HepG2 (cell line): ENCODE results near the gene CHMP4B. TPM values are rescaled to one million over a fixed set of nuclear protein-coding genes. Genes with fewer than 3 reads are reported as not detected.

Experiments
- CHD2 ChIP-seq: IDR thresholded peaks from 2 replicates; pipeline ENCODE4 v1.6.1; 2011; ENCODE audit warnings: low read depth, low read length, improper control_type of control experiment
- ELF1 ChIP-seq: sonication (generic); formaldehyde crosslinking; IDR thresholded peaks from 2 replicates; pipeline ENCODE4 v1.4.0; 2020; ENCODE audit warnings: missing genetic modification reagents
- ELF3 ChIP-seq: IDR thresholded peaks from 2 replicates; pipeline ENCODE4 v1.6.1; 2016; ENCODE audit warnings: missing genetic modification reagents, missing compliant biosample characterization
- GATAD1 ChIP-seq: IDR thresholded peaks from 2 replicates; pipeline ENCODE4 v1.6.1; 2016; ENCODE audit warnings: missing genetic modification reagents, missing compliant biosample characterization
- HNF4G ChIP-seq, 2 experiments: sonication (generic) in 1 of 2; formaldehyde crosslinking in 1 of 2; IDR thresholded peaks; 2 replicates each; pipeline versions ENCODE4 v1.4.0 to v1.6.1; 2011 to 2020; ENCODE audit warnings: borderline replicate concordance in 2 of 2, low read depth in 2 of 2, mild to moderate bottlenecking in 2 of 2, low read length in 1 of 2, missing genetic modification reagents in 1 of 2, moderate library complexity in 1 of 2
- JUN ChIP-seq: sonication (generic); formaldehyde crosslinking; IDR thresholded peaks from 2 replicates; pipeline ENCODE4 v1.4.0; 2020; ENCODE audit warnings: mild to moderate bottlenecking, missing genetic modification reagents
- KDM5A ChIP-seq: fragments of 200-600 bp; sonication (generic); IDR thresholded peaks from 2 replicates; pipeline ENCODE4 v1.7.0; 2018; ENCODE audit warnings: antibody characterized with exemption, mild to moderate bottlenecking, low read length, borderline replicate concordance
- MBNL3 ChIP-seq: fragments of 250-450 bp; sonication (Bioruptor Pico); conservative IDR thresholded peaks from 2 replicates; pipeline ENCODE4 v1.8.0; 2022; ENCODE audit warnings: mild to moderate bottlenecking, inconsistent platforms
- MED13 ChIP-seq: sonication (generic); formaldehyde crosslinking; IDR thresholded peaks from 2 replicates; pipeline ENCODE4 v1.5.0; 2020; ENCODE audit warnings: missing genetic modification reagents
- NR2F6 ChIP-seq, 2 experiments: IDR thresholded peaks; 2 replicates each; pipeline ENCODE4 v1.6.1; 2016; ENCODE audit warnings: antibody characterized with exemption in 1 of 2, mild to moderate bottlenecking in 1 of 2
- PCBP2 ChIP-seq: fragments of 200-400 bp; formaldehyde crosslinking; optimal IDR thresholded peaks from 2 replicates; pipeline ENCODE3; 2018; ENCODE audit warnings: low read length, low read depth; ENCODE audit not compliant: poor library complexity, severe bottlenecking
- RFX5 ChIP-seq: IDR thresholded peaks from 2 replicates; pipeline ENCODE4 v1.6.1; 2011; ENCODE audit warnings: low read depth, low read length, improper control_type of control experiment
- RXRA ChIP-seq: sonication (generic); formaldehyde crosslinking; IDR thresholded peaks from 2 replicates; pipeline ENCODE4 v1.5.1; 2020; ENCODE audit warnings: missing genetic modification reagents
- SMYD3 ChIP-seq: sonication (generic); formaldehyde crosslinking; IDR thresholded peaks from 2 replicates; pipeline ENCODE4 v1.8.1; 2023; ENCODE audit warnings: mild to moderate bottlenecking, missing genetic modification reagents
- SNAI1 ChIP-seq: sonication (generic); formaldehyde crosslinking; IDR thresholded peaks from 2 replicates; pipeline ENCODE4 v1.5.0; 2020; ENCODE audit warnings: mild to moderate bottlenecking, missing genetic modification reagents, borderline replicate concordance
- SYNCRIP ChIP-seq: fragments of 200-400 bp; formaldehyde crosslinking; IDR thresholded peaks from 2 replicates; pipeline ENCODE4 v1.6.1; 2018; ENCODE audit warnings: mild to moderate bottlenecking, low read depth, low read length; ENCODE audit not compliant: insufficient read depth
- TBP ChIP-seq: sonication (generic); formaldehyde crosslinking; IDR thresholded peaks from 2 replicates; pipeline ENCODE4 v1.5.0; 2020; ENCODE audit warnings: missing genetic modification reagents
- TRAFD1 ChIP-seq: sonication (generic); formaldehyde crosslinking; IDR thresholded peaks from 2 replicates; pipeline ENCODE4 v1.5.1; 2020; ENCODE audit warnings: missing genetic modification reagents, mild to moderate bottlenecking, borderline replicate concordance
- ZBTB20 ChIP-seq: sonication (generic); formaldehyde crosslinking; IDR thresholded peaks from 2 replicates; pipeline ENCODE4 v1.8.1; 2023; ENCODE audit warnings: missing genetic modification reagents, low read depth, mild to moderate bottlenecking, borderline replicate concordance
- ZBTB21 ChIP-seq: sonication (generic); formaldehyde crosslinking; IDR thresholded peaks from 2 replicates; pipeline ENCODE4 v1.4.0; 2020; ENCODE audit warnings: missing genetic modification reagents
- ZNF205 ChIP-seq: IDR thresholded peaks from 2 replicates; pipeline ENCODE4 v1.6.1; 2018; ENCODE audit warnings: missing biosample characterization, missing genetic modification reagents
- ZNF234 ChIP-seq: sonication (generic); formaldehyde crosslinking; conservative IDR thresholded peaks from 2 replicates; pipeline ENCODE4 v1.5.1; 2020; ENCODE audit warnings: mild to moderate bottlenecking, missing genetic modification reagents
- ZNF24 ChIP-seq: fragments of 450-650 bp; IDR thresholded peaks from 2 replicates; pipeline ENCODE4 v1.6.1; 2017; ENCODE audit warnings: antibody characterized with exemption, mild to moderate bottlenecking
- ZNF326 ChIP-seq: sonication (generic); formaldehyde crosslinking; IDR thresholded peaks from 2 replicates; pipeline ENCODE4 v1.4.0; 2020; ENCODE audit warnings: missing genetic modification reagents, borderline replicate concordance
- ZNF354B ChIP-seq: sonication (generic); formaldehyde crosslinking; IDR thresholded peaks from 2 replicates; pipeline ENCODE4 v1.8.0; 2022; ENCODE audit warnings: mild to moderate bottlenecking, missing genetic modification reagents
- ZNF44 ChIP-seq: sonication (generic); formaldehyde crosslinking; IDR thresholded peaks from 2 replicates; pipeline ENCODE4 v1.5.1; 2020; ENCODE audit warnings: mild to moderate bottlenecking, missing genetic modification reagents
- ZNF564 ChIP-seq: sonication (generic); formaldehyde crosslinking; IDR thresholded peaks from 2 replicates; pipeline ENCODE4 v1.8.1; 2023; ENCODE audit warnings: mild to moderate bottlenecking, missing genetic modification reagents
- ZNF605 ChIP-seq: sonication (generic); formaldehyde crosslinking; IDR thresholded peaks from 2 replicates; pipeline ENCODE4 v1.8.0; 2022; ENCODE audit warnings: mild to moderate bottlenecking, missing genetic modification reagents
- ZNF720 ChIP-seq: sonication (generic); formaldehyde crosslinking; IDR thresholded peaks from 2 replicates; pipeline ENCODE4 v1.4.0; 2020; ENCODE audit warnings: missing genetic modification reagents
- polyA plus RNA-seq, 8 experiments: library from polyadenylated mRNA; depleted of rRNA in 3 of 8; stranded (reverse) in 7 of 8; unstranded in 1 of 8; fragments of >200 nt; fragmentation: Illumina TruSeq in 4 of 8; extraction: Trizol in 4 of 8; gene quantifications; 2 replicates each; pipeline versions ENCODE4 v1.2.1 to v1.2.3, GENCODE V29; 2011 to 2016; ENCODE audit warnings: low read depth in 4 of 8, missing spikeins in 1 of 8, mixed read lengths in 1 of 8; ENCODE audit not compliant: insufficient read depth in 1 of 8
- total RNA-seq, 5 experiments: library from RNA; depleted of rRNA; stranded (reverse); fragments of >200 nt; fragmentation: Illumina TruSeq; extraction: Trizol; gene quantifications; 2 replicates each; pipeline ENCODE4 v1.2.3, GENCODE V29; 2016; ENCODE audit warnings: low read depth in 1 of 5
- TF ChIP-seq, protein P1 (sequence below): sonication (generic); formaldehyde crosslinking; IDR thresholded peaks from 2 replicates; pipeline ENCODE4 v1.4.0; 2020; ENCODE audit warnings: mild to moderate bottlenecking, missing genetic modification reagents
- TF ChIP-seq, protein P2 (sequence below): sonication (generic); formaldehyde crosslinking; IDR thresholded peaks from 2 replicates; pipeline ENCODE4 v1.9.0; 2021; ENCODE audit warnings: missing genetic modification reagents, borderline replicate concordance

The CHMP4B gene
- total and polyA plus RNA-seq, 2 of the 13 experiments (the other 11 are each of a cell fraction or from before 2014, with no cell fraction given): 40.1 to 45.6 TPM

- TF ChIP-seq ZNF234 (CRISPR knock-in tag) (no peak), ELF3 (no peak), PCBP2 (no peak), ZNF354B (CRISPR knock-in tag) (peak; percentile 59; the same call in 1 of the 2 replicates), SNAI1 (CRISPR knock-in tag) (peak; percentile 43; the same call in 1 of the 2 replicates), SYNCRIP (no peak), ZBTB20 (CRISPR knock-in tag) (no peak), SMYD3 (CRISPR knock-in tag) (no peak), ZNF720 (CRISPR knock-in tag) (no peak), TBP (CRISPR knock-in tag) (no peak), CHD2 (no peak), RFX5 (no peak), ZNF326 (no peak), ZNF564 (CRISPR knock-in tag) (no peak), ZNF24 (no peak), ZNF205 (CRISPR knock-in tag) (no peak), TRAFD1 (no peak), ZNF605 (no peak; the same call in 1 of the 2 replicates), RXRA (no peak), ZNF44 (CRISPR knock-in tag) (no peak), ELF1 (no peak), NR2F6 (IDR thresholded peaks at IDR 0.05) (no peak), NR2F6 (CRISPR knock-in tag; IDR thresholded peaks at IDR 0.05) (no peak), ZBTB21 (CRISPR knock-in tag) (no peak), KDM5A (no peak), JUN (CRISPR knock-in tag) (no peak), MBNL3 (CRISPR knock-in tag) (no peak), MED13 (CRISPR knock-in tag) (0 out of 2 replicates have a peak, but pooled peaks have one; percentile 7), HNF4G (IDR thresholded peaks at IDR 0.05; ENCODE audit: borderline replicate concordance, low read depth, low read length) (no peak), HNF4G (CRISPR knock-in tag; IDR thresholded peaks at IDR 0.05; ENCODE audit: borderline replicate concordance, low read depth) (no peak), GATAD1 (CRISPR knock-in tag) (no peak)
- TF ChIP-seq, protein P1, sequence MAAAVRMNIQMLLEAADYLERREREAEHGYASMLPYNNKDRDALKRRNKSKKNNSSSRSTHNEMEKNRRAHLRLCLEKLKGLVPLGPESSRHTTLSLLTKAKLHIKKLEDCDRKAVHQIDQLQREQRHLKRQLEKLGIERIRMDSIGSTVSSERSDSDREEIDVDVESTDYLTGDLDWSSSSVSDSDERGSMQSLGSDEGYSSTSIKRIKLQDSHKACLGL: no peak
- TF ChIP-seq, protein P2, sequence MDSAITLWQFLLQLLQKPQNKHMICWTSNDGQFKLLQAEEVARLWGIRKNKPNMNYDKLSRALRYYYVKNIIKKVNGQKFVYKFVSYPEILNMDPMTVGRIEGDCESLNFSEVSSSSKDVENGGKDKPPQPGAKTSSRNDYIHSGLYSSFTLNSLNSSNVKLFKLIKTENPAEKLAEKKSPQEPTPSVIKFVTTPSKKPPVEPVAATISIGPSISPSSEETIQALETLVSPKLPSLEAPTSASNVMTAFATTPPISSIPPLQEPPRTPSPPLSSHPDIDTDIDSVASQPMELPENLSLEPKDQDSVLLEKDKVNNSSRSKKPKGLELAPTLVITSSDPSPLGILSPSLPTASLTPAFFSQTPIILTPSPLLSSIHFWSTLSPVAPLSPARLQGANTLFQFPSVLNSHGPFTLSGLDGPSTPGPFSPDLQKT: no peak
Measured at GRCh38 chr20:33811776-33812151, 616 bp downstream of the CHMP4B start (continued).
